Transverse colon (tissue), 4 donors: ENCODE data around the gene GBF1. TPM values are rescaled to one million over a fixed set of nuclear protein-coding genes. Genes with fewer than 3 reads are reported as not detected.

Experiments used
- DNase-seq: peaks from one replicate; pipeline ENCODE4 v3.0.0-alpha.2; 2019
- H3K27ac ChIP-seq, 4 donors: fragments of 200-600 bp; sonication (generic); 2 replicates each; pipeline ENCODE4 v1.5.1; 2016 to 2018; ENCODE audit warnings: inconsistent platforms in 4 of 4
- H3K27me3 ChIP-seq: fragments of 200-600 bp; sonication (generic); 2 replicates; pipeline ENCODE4 v1.5.1; 2017; ENCODE audit warnings: inconsistent platforms
- H3K36me3 ChIP-seq, 4 donors: fragments of 200-600 bp; sonication (generic); 2 replicates each; pipeline ENCODE4 v1.5.1; 2017 to 2019; ENCODE audit warnings: inconsistent platforms in 4 of 4
- H3K4me1 ChIP-seq, 4 donors: fragments of 200-600 bp; sonication (generic); 2 replicates each; pipeline ENCODE4 v1.5.1; 2017 to 2020; ENCODE audit warnings: inconsistent platforms in 4 of 4
- H3K4me3 ChIP-seq, 4 donors: fragments of 200-600 bp; sonication (generic); 1 replicate in 1 of 4; 2 replicates in 3 of 4; pipeline versions ENCODE4 v1.5.1 to v1.6.1; 2017 to 2019; ENCODE audit warnings: inconsistent platforms in 4 of 4
- H3K9me3 ChIP-seq, 2 donors: fragments of 200-600 bp; sonication (generic); 2 replicates each; pipeline ENCODE4 v1.5.1; 2017 to 2019; ENCODE audit warnings: inconsistent platforms in 2 of 2
- EP300 ChIP-seq: sonication (generic); formaldehyde crosslinking; IDR thresholded peaks from one replicate; pipeline ENCODE4 v1.6.1; 2017; ENCODE audit warnings: antibody characterized with exemption, low read depth
- POLR2A ChIP-seq: fragments of 450-650 bp; IDR thresholded peaks from one replicate; pipeline ENCODE4 v1.6.1; 2016; ENCODE audit warnings: antibody characterized with exemption, mild to moderate bottlenecking, moderate library complexity
- POLR2AphosphoS5 ChIP-seq, 3 donors: sonication (generic); formaldehyde crosslinking; IDR thresholded peaks; one replicate each; pipeline ENCODE4 v1.6.1; 2016; ENCODE audit warnings: antibody characterized with exemption in 3 of 3
- WGBS, 2 donors: methylation state at CpG; one replicate each; pipeline ENCODE4 v1.1.5; 2018; ENCODE audit warnings: low coverage in 1 of 2; 5-methylcytosine and 5-hydroxymethylcytosine counted together
- in situ Hi-C, 4 donors: fragments of 200-750 bp; cut with MboI; loops; one replicate each; pipeline versions ENCODE4 v1.15.0 to v1.15.1; 2017; ENCODE audit warnings: low sequenced_read_pairs in 3 of 4, low pct_ligation_motif_present in 1 of 4, low pct_unique_long_range_greater_than_20kb in 1 of 4
- intact Hi-C: fragments of 100-400 bp; cut with DNase I; formaldehyde crosslinking; loops from one replicate; pipeline ENCODE4 v1.15.1; 2023; ENCODE audit warnings: low total_unique reads
- total RNA-seq, 4 donors: library from RNA; depleted of rRNA; stranded (reverse); fragments of >200 nt; gene quantifications; one replicate each; pipeline ENCODE4 v1.1.0, GENCODE V29; 2016
- TF ChIP-seq, protein P1 (sequence below), 5 experiments: fragments of 200-600 bp in 3 of 5; fragments of 450-650 bp in 2 of 5; sonication (generic) in 3 of 5; IDR thresholded peaks; 1 replicate in 2 of 5; 2 replicates in 3 of 5; pipeline ENCODE4 v1.5.1; 2016 to 2017; ENCODE audit warnings: antibody characterized with exemption in 5 of 5, inconsistent platforms in 3 of 5, mild to moderate bottlenecking in 2 of 5, moderate library complexity in 1 of 5

Gene GBF1
- total RNA-seq, 4 donors from 2014 or later: 60.5 to 97.6 (median 67.5) TPM

DNA sequence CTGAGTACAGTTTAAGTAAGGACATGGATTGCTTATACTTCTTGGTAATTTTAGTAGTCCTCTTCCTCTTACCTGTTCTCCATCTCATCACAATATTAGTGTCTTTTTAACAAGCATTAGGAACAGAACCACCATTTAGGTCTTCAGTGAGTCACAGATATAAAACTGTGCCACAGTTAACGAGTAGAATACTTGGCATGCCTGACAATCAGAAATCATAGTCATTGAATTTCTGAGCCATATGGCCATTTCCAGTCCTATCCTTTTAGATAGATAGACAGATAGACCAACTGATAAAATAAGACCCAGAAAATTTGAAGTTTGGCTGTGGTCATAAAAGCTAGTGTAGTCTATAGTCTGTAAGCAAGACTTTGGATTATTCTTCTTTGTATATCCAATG is 71.1 kb downstream of the GBF1 start:
- Histone ChIP-seq H3K27me3 (no peaks in the 10 kb centered on the region), H3K4me3 (no peak overlapping the region), H3K27ac (no peak overlapping the region), H3K4me1 (peaks cover 0 to 21% (median 9%) of the 10 kb centered on the region in 4 donors), H3K36me3 (no peaks in the 10 kb centered on the region), H3K9me3 (no peaks in the 10 kb centered on the region)
- 79 to 100% methylated on average over 1 of the region's 1 CpG for WGBS, 2 donors
- DNase-seq: no peak
- TF ChIP-seq POLR2AphosphoS5 (IDR thresholded peaks at IDR 0.05) (no peak), POLR2A (no peak)
- intact Hi-C loops: no loop called here
- in situ Hi-C loops: no loop called here

DNA sequence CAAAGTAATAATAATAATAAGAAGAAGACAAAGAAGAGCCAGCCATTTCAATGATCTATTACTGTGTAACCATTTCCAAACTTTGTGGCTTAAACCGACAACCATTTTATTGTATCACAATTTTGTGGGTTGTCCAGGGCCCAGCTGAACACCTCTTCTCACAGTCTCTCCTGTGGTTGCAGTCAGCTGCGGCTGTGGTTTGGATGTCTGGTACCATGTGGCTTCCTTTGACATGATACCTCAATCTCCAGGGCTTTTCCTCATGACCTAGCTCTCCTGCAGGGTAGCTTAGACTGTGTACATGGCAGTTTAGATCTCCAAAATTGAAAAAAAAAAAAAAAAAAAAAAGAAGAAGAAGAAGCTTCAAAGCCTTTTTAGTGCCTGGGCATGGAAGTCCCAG is 77.6 kb downstream of the GBF1 start:
- Histone ChIP-seq H3K4me3 (no peak overlapping the region), H3K4me1 (peaks cover 0 to 8% (median 0%) of the 10 kb centered on the region in 4 donors), H3K27me3 (no peaks in the 10 kb centered on the region), H3K9me3 (no peaks in the 10 kb centered on the region), H3K27ac (no peak overlapping the region), H3K36me3 (peaks cover 0 to 7% (median 0%) of the 10 kb centered on the region in 4 donors)
- WGBS, 2 donors: 59 to 88% methylated on average over 1 to 2 of the region's 2 CpGs
- peak; percentile 14 for DNase-seq
- TF ChIP-seq POLR2AphosphoS5 (IDR thresholded peaks at IDR 0.05) (no peak), POLR2A (no peak), EP300 (no peak)
- TF ChIP-seq, protein P1, sequence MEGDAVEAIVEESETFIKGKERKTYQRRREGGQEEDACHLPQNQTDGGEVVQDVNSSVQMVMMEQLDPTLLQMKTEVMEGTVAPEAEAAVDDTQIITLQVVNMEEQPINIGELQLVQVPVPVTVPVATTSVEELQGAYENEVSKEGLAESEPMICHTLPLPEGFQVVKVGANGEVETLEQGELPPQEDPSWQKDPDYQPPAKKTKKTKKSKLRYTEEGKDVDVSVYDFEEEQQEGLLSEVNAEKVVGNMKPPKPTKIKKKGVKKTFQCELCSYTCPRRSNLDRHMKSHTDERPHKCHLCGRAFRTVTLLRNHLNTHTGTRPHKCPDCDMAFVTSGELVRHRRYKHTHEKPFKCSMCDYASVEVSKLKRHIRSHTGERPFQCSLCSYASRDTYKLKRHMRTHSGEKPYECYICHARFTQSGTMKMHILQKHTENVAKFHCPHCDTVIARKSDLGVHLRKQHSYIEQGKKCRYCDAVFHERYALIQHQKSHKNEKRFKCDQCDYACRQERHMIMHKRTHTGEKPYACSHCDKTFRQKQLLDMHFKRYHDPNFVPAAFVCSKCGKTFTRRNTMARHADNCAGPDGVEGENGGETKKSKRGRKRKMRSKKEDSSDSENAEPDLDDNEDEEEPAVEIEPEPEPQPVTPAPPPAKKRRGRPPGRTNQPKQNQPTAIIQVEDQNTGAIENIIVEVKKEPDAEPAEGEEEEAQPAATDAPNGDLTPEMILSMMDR (IDR thresholded peaks at IDR 0.05): no peak
- intact Hi-C loops: no loop called here
- in situ Hi-C loops: no loop called here

DNA sequence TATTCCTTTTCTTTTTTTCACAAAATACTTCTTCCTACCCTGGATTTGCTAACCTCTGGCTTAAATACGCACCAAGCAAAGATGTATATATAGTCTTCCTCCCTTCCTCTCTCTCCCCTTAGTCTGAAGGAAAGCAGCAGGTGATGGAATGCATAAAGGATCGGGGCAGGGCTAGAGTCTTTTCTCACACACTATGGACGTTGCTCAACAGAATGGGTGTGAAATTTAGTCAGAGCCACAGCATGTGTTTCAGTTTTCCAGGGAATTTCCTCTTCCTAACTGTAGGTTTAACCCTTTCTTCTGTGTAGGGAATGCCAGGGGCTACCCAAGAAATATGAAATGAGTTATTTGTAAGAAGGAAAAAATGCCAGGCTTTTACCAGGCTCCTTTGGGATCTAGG is 78.7 kb downstream of the GBF1 start:
- no peak for DNase-seq
- WGBS, 2 donors: 75 to 78% methylated on average over 3 of the region's 3 CpGs
- Histone ChIP-seq H3K36me3 (peaks cover 0 to 7% (median 0%) of the 10 kb centered on the region in 4 donors), H3K9me3 (no peaks in the 10 kb centered on the region), H3K4me1 (peaks cover 0 to 8% (median 0%) of the 10 kb centered on the region in 4 donors), H3K27me3 (no peaks in the 10 kb centered on the region), H3K27ac (no peak overlapping the region), H3K4me3 (no peak overlapping the region)
- in situ Hi-C loops (no loop called here), intact Hi-C loops (no loop called here)
- TF ChIP-seq EP300 (no peak), POLR2AphosphoS5 (IDR thresholded peaks at IDR 0.05) (no peak), POLR2A (no peak)
- TF ChIP-seq, protein P1 (IDR thresholded peaks at IDR 0.05): no peak

DNA sequence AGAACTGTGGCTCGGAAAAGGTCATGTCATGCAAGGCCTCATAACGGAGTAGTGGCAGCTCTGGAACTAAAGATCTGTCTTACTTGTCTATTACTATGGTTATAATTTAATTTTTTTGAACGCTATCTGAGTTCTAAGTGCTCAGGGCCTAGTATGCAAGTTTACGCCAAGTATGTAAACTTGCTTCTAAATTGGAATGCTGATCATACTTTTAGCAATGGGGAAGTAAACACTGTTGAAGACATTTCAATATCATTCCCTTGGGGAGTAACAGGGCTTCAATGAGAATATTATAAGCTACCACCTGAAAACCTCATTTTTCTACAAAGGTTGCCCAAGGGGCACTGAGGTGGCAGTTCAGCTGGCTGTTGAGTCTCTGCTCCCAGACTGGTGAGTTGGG is 80.7 kb downstream of the GBF1 start:
- Histone ChIP-seq H3K4me1 (peaks cover 0 to 8% (median 0%) of the 10 kb centered on the region in 4 donors), H3K9me3 (no peaks in the 10 kb centered on the region), H3K4me3 (no peak overlapping the region), H3K27ac (no peak overlapping the region), H3K36me3 (peaks cover 0 to 7% (median 0%) of the 10 kb centered on the region in 4 donors), H3K27me3 (no peaks in the 10 kb centered on the region)
- in situ Hi-C loops: no loop called here
- WGBS, 2 donors: 83 to 84% methylated on average over 4 of the region's 4 CpGs
- TF ChIP-seq POLR2A (no peak), EP300 (no peak), POLR2AphosphoS5 (IDR thresholded peaks at IDR 0.05) (no peak)
- TF ChIP-seq, protein P1 (IDR thresholded peaks at IDR 0.05): no peak
- no peak for DNase-seq
- intact Hi-C loops: no loop called here

DNA sequence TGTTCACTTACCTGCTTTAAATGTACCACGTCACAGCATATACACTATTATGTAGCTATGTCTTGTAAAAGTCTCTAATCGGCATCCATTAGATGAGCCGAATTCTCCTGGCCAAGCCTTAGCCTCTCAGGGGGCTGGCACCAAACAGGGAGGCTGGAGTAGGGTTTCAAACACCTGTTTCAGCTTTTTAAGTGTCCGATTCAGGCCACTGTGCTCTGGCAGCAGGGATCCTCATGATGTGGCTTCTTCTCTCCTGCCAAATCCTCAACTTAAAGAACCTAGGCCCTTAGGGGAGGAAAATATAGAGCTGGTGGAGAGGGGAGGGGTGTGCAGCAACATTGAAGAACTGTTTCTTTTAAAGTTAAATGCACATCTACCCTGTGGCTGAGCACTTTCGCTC is 81.7 kb downstream of the GBF1 start:
- 83 to 84% methylated on average over 1 to 5 of the region's 5 CpGs for WGBS, 2 donors
- H3K27ac ChIP-seq: no peak overlapping the region

More for the DNA sequence above, 81.7 kb downstream of the GBF1 start:
- no peaks in the 10 kb centered on the region for H3K9me3 ChIP-seq
- H3K36me3 ChIP-seq: peaks cover 0 to 2% (median 0%) of the 10 kb centered on the region in 4 donors
- TF ChIP-seq POLR2AphosphoS5 (IDR thresholded peaks at IDR 0.05): no peak
- TF ChIP-seq POLR2A: no peak
- no peak for TF ChIP-seq EP300
- TF ChIP-seq, protein P1 (IDR thresholded peaks at IDR 0.05): no peak
- DNase-seq: no peak
- H3K4me1 ChIP-seq: peaks cover 0 to 8% (median 0%) of the 10 kb centered on the region in 4 donors
- intact Hi-C loops (no loop called here), in situ Hi-C loops (no loop called here)
- no peak overlapping the region for H3K4me3 ChIP-seq
- no peaks in the 10 kb centered on the region for H3K27me3 ChIP-seq
